ENCODE data around the gene MCCC2. TPM values are rescaled to one million over a fixed set of nuclear protein-coding genes. Genes with fewer than 3 reads are reported as not detected.

The MCCC2 gene
- total and polyA plus RNA-seq, 2 of the 13 experiments (the other 11 are each of a cell fraction or from before 2014, with no cell fraction given): 44.8 to 83.6 TPM

- no peak overlapping the region for H3K4me2 ChIP-seq (ENCODE audit: low read depth, low read length)
Measured at GRCh38 chr5:71582945-71583584, 4.1 kb upstream of the MCCC2 start.

More at GRCh38 chr5:71582945-71583584, 4.1 kb upstream of the MCCC2 start:
- H3K27me3 ChIP-seq (ENCODE audit: control insufficient read depth in 1 of 2, insufficient read depth in 2 of 2, low read length in 2 of 2): no peaks in the 10 kb centered on the region; a peak in 1 of 5 replicates
- CTCF ChIA-PET (ENCODE audit: low intra/inter-chr PET ratio, low total read pairs): no interaction called here
- in situ Hi-C loops (cut with HindIII; ENCODE audit: extremely low pct_ligation_motif_present, low pct_unique_long_range_greater_than_20kb) (no loop called here), intact Hi-C loops (cut with micrococcal nuclease; ENCODE audit: unreplicated experiment) (no loop called here)
- WGBS (ENCODE audit: low lambda C conversion rate): 59% methylated on average over 4 of the region's 4 CpGs
- H3K9ac ChIP-seq (ENCODE audit: insufficient read depth, low read depth, low read length): no peak overlapping the region
- no peak overlapping the region for H2AFZ ChIP-seq (ENCODE audit: low read length)
- FAIRE-seq (no peak), DNase-seq (ENCODE audit: low spot score) (no peak), ATAC-seq (no peak)
- H3K79me2 ChIP-seq (ENCODE audit: insufficient read depth, low read length): peaks cover 6% of the 10 kb centered on the region
- H3K9me3 ChIP-seq (ENCODE audit: low read length): no peaks in the 10 kb centered on the region
- BruUV-seq (replicated peaks): no TSS peak
- H3K36me3 ChIP-seq (replicated peaks in 1 of 2; ENCODE audit: control insufficient read depth in 1 of 2, insufficient read depth in 2 of 2, low read length in 2 of 2): no peaks in the 10 kb centered on the region
- H3K4me1 ChIP-seq (ENCODE audit: insufficient read depth, low read length): peaks cover 18% of the 10 kb centered on the region
- H4K20me1 ChIP-seq (ENCODE audit: insufficient read depth, low read length): no peaks in the 10 kb centered on the region
- no peak for TF ChIP-seq ELF1 (CRISPR knock-in tag; IDR thresholded peaks at IDR 0.05)
- TF ChIP-seq ZNF557 (CRISPR knock-in tag; IDR thresholded peaks at IDR 0.05): no peak
- TF ChIP-seq ZNF800 (CRISPR knock-in tag; IDR thresholded peaks at IDR 0.05): no peak
- no peak for TF ChIP-seq KMT2B (CRISPR knock-in tag; IDR thresholded peaks at IDR 0.05)
- TF ChIP-seq ZNF616 (CRISPR knock-in tag; IDR thresholded peaks at IDR 0.05; ENCODE audit: low read depth): no peak
- no peak for TF ChIP-seq KLF9 (CRISPR knock-in tag; IDR thresholded peaks at IDR 0.05; ENCODE audit: low read depth)
- TF ChIP-seq ZNF335 (CRISPR knock-in tag; IDR thresholded peaks at IDR 0.05): no peak
- no peak for TF ChIP-seq ZNF441 (CRISPR knock-in tag; IDR thresholded peaks at IDR 0.05; ENCODE audit: borderline replicate concordance)
- no peak for TF ChIP-seq REST (IDR thresholded peaks at IDR 0.05; ENCODE audit: borderline replicate concordance in 1 of 2, low read depth in 1 of 2, low read length in 2 of 2)
- TF ChIP-seq BCL6 (CRISPR knock-in tag; IDR thresholded peaks at IDR 0.05): no peak
- TF ChIP-seq AGO2 (optimal IDR thresholded peaks at IDR 0.05; ENCODE audit: low read depth, low read length): no peak
- TF ChIP-seq RAD21 (CRISPR knock-in tag; IDR thresholded peaks at IDR 0.05): no peak
- no peak for TF ChIP-seq RBAK (CRISPR knock-in tag; IDR thresholded peaks at IDR 0.05)
- H3K4me3 ChIP-seq (replicated peaks in 1 of 3; ENCODE audit: insufficient read depth in 1 of 3, low read depth in 2 of 3, low read length in 3 of 3): no peak overlapping the region
- no peak overlapping the region for H3K27ac ChIP-seq (ENCODE audit: extremely low read length, insufficient read depth, low read length)
- POLR2A ChIA-PET: no interaction called here

All from HepG2 (cell line).